GM19023 (cell line): ENCODE data around the gene SLC29A4.
"Not testable (repeated sequence)": the region's sequence is repeated elsewhere in the genome, so short reads cannot be mapped to it uniquely, and the experiment has no call there.

Experiments used
- ATAC-seq: cut with Tn5 transposase; IDR thresholded peaks from one replicate; pipeline ENCODE4 v1.9.1; 2021; ENCODE audit warnings: mild to moderate bottlenecking, moderate library complexity; ENCODE audit not compliant: unreplicated experiment

The SLC29A4 gene

DNA sequence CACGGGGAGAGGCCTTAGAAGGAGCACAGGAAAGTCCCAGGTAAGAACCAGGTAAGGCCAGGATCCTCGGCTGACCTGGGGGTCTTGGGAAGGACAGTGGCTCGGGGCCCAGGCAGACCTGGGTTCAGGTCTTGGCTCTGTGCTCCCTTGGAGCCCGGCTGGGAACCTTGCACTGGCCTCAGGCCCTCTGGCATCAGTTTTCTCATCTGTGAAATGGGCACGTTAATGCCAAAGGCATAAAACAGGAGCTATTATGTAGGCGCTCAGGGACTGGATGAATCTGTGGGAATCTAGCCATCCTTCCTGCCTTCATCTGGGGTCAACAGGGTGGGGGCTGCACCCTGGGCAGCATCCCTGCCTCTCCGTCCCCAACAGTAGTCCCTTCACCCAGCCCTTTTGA lies 8.3 kb upstream of the SLC29A4 start:
- ATAC-seq, result no peak

DNA sequence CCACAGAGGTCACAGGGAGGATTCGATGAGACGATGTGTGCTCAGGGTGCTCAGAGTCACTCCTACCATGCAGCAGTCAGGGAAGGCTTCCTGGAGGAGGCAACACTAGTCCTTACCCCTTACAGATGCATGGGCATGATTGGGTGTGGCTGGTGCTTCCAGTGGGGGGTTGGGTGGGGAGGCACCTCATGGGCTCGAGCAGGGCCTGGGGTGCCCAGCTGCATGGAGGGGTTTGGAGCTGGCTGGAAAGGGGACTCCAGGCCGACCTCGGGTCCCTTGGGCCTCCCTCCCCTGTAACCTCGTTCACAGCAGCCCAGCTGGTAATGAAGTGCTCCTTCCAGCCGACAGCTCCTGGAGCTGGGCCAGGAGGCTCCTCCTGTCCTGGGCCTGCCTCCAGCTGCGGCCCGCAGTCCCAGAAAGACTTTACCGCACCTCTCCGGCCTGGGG lies 7.7 kb upstream of the SLC29A4 start:
- not testable (repeated sequence) for ATAC-seq

DNA sequence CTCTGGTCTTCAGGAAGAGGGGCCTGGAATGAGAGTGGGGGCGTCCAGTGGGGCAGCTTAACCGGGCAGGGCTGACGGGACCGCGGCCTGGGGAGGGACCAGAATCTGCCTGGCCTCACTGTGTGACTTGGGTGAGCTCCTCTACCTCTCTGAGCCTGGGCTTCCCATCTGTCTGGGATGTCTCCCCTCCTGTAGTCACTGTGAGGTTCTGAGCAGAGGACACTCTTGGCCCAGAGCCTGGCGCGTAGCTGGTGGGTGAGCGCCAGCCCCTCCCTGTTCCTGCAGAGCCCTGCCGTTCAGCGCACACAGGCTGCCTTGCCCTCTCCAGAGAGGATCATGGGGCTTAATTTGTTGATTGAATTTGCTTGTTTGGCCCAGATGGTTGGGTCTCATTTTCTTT lies 7.2 kb upstream of the SLC29A4 start:
- not testable (repeated sequence) for ATAC-seq

DNA sequence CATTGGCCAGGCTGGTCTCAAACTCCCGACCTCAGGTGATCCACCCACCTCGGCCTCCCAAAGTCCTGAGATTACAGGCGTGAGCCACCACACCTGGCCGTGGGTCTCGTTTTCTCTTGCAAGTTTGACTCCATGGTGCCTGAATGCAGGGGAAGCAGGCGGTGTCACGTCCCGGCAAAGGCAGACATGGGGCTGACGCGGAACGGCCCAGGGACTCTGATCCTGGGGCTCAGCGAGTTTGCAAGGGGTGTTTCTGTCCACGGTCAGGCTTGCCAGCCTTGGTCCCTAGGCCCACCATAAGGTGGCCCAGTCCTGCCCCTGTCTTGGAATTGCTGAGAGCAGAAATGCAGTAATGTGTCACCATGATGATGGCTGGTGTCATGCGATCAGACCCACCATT lies 6.6 kb upstream of the SLC29A4 start:
- ATAC-seq, result not testable (repeated sequence)

DNA sequence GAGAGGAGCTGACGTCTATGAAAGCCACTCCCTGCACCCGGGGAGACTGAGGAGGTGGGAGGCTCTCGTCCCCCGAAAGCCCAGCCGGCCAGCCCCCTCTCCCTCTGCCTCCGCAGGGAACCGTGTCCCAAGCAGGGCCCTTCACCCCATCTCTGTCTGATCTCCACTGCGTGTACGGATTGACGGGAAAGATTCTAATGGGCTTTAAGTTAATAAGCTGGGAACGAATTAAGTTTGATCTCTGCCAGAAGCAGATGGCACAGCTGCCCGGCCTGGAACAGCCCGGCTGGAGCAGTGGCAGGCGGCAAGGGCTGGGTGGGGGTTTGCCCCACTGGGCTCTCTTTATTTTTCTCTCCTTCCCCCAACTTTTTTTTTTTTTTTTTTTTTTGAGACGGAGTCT lies 6.1 kb upstream of the SLC29A4 start:
- ATAC-seq, result no peak

DNA sequence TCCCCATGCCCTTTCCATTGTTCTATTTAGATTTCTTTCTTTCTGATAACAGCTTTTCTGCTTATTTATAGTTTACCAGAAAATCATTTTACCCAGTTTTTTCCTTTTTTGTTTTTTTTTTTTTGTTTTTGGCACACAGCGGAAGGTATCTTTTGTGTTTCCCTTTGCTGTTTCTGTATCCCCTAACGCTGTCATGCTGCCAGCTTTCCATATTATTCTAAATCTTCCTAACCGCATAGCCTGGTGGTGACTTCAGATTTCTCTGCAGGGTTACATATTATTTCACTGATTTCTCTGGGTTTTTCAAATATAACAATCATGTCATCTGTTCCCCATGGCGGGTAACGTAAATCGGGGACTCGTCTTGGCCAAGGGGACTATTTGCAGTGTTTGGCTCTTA lies 4.0 kb upstream of the SLC29A4 start:
- no peak for ATAC-seq

DNA sequence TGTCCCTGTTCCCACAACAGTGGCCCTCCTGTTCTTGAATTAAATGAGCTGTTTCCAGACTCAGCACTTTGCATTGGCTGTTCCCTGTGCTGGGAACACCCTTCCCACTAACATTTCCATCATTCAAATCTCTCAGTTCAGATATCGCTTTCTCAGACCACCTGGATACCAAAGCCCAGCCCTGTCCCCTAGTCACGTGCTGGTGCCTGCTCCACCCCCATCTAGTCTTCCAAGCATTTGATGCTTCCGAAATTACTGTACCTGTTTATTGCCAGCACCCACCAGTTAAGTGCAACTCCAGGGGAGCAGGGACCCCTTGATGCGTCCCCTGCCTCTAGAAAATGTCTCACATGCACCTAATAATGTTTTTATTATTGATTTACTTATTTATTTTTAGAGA lies 3.0 kb upstream of the SLC29A4 start:
- no peak for ATAC-seq

DNA sequence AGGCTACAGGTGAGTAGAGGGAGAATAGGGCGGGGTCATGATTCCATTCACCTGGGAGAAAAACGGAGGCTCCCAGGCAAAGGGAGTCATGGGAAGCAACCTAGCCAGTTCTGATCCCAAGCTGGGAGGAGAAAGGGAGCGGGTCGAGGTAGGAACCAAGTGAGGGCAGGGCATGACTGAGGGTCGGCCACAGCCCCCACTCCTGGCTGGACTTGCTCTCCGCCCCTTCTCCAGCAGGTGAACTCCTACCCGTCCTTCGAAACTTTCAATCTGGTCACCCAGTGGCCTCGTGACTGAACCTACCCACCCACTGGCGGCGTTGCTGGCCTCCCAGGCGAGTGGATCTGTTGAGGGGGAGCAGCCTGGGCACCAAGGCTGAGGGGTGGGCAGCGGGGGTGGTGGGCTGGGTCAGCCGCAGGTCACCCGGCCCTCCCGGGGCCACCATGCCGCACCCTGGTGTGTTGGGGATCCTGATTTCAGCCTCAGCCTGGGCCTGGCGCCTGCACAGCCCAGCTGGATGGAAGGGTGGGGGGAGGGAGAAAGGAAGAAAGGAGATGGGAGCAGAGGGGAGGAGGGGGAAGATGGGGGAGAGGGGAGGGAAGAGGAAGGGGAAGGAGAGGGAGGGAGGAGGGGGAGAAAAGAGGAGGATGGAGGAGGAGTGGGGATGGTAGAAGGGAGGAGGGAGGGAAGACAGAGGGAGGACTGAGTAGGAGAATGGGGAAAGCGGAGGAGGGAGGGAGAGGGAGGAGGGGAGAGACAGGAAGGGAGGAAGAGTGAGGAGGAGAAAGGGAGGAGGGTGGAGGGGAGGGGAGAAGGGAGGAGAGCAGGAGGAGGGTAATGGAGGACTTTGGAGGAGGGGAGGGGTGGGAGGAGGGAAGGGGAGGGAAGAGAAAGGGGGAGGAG lies 894 bp upstream of the SLC29A4 start:
- not testable (repeated sequence) for ATAC-seq

DNA sequence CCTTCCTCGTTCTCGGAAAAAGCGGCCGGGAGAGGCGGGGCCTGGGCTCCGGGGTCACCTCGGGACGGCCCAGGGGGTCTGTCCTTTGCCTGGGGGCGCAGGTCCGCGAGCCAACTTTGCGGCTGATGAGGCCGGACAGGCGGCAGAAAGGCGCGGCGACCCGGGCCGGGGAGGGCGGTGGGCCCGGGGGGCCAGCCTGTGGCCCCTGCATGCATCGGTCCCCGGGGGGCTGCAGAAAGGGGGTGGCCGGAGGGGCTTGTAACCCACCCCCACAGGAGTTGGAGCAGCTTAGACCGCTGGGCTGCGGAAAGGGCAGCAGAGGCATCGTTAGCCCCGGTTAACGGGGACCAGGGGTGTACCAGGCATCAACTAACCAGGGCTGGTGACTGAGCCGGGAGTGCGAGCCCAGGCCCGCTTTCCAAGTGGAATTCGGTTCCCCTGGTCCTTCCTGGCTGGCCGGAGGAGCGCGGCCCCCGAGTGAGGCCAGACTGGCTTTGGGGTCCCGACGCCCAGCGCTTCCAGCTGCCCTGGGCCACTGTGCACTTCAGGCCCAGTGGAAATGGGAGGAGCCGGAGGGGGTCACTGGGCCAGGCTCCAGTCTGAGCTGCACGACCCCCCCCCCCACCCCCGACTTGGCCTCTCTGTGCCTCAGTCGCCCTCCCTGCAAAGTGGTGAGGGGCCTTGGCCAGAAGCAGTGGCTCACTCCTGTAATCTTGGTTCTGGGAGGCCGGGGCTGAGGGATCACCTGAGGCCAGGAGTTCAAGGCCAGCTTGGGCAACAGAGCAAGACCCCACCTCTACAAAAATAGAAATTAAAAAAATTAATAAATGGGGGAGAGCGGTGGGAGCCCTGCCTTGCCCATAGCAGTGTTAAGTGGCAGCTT lies 919 bp downstream of the SLC29A4 start:
- no peak for ATAC-seq

DNA sequence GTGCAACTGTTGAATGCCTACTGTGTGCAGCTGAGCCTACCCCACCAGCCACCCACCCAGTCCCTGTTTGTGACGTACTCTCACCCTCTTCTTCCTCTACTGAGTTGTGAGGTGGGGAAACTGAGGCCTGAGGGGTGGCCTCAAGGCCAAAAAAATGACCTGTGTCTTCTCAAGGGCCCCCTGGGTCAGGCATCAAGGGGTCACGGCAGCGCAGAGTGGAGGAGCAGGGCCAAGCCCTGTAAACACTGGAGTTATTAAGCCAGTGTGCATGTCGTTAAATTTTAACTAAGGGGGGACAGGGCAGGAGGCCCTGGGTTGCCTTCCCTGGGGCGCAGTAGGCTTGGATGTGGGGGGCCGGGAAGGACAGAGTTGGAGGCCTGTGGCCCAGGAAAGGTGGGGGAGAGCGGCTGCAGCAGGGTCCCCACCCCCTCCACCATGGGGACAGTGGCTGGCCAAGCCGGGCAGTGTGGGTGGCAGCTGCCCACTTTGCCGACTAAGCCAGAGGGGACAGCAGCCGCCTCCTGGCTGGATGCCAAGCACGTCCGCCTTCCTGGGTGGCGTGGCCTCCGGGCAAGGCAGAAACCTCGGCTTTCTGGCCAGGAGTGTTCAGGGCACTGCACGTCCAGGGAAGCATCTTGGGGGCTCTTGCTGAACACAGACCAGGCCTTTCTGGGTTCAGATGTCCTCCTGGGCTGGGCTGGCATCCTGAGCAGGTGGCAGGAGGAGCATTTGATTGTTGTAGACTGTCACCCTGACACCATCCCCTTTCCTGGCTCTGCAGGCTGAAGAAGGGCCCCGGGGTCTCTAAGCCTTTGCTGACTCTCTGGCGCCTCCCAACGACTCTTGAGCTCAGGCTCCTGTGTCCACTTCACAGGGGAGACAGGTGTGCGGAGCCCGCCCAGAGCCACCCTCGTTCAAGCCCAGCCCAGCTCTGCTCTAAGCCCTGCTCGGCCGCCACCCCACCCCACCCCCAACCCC lies 1.9 kb downstream of the SLC29A4 start:
- ATAC-seq, result no peak

DNA sequence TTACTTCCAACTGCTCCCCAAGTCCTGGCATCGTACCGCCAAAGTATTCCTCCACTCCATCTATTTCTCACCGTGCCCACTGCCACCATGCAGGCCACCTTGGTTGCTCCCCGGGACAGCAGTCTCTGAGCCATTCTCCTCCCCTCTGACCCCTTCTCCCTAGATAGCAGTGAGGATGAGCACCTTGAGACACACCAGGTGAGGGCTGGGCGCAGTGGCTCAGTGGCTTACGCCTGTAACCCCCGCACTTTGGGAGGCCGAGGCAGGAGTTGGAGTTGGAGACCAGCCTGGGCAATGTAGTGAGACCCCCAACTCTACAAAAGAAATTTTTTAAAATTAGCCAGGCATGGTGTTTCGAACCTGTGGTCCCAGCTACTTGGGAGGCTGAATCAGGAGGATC lies 4.2 kb downstream of the SLC29A4 start:
- no peak for ATAC-seq

DNA sequence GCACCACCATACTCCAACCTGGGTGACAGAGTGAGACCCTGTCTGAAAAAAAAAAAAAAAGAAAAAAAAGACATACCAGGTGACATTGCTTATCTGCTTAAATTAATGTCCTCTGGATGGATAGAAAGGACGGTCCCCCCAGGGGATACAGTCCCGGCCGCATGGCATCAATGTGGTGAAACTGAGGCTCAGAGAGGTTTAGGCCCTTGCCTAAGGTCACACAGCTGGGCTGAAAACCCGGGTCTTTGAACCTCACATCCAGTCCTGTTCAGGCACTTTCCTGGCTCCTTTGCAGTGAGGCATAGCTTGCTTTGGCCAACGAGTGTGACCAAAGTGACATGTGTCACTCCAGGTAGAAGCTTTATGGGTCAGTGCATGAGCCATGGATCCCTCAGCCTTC lies 4.6 kb downstream of the SLC29A4 start:
- ATAC-seq, result not testable (repeated sequence)

DNA sequence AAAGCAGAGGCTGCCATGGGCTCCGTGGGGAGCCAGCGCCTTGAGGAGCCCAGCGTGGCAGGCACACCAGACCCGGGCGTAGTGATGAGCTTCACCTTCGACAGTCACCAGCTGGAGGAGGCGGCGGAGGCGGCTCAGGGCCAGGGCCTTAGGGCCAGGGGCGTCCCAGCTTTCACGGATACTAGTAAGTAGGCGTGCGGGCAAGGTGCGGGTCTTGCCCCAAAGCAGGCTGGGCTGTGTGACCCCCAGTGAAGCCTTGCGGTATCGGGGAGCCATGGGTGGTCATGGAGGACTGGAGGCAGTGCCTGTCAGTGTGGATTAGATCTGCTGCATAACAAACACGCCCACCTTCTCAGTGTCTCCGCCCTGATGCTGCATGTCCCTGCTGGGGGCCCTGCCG lies 5.1 kb downstream of the SLC29A4 start:
- no peak for ATAC-seq

DNA sequence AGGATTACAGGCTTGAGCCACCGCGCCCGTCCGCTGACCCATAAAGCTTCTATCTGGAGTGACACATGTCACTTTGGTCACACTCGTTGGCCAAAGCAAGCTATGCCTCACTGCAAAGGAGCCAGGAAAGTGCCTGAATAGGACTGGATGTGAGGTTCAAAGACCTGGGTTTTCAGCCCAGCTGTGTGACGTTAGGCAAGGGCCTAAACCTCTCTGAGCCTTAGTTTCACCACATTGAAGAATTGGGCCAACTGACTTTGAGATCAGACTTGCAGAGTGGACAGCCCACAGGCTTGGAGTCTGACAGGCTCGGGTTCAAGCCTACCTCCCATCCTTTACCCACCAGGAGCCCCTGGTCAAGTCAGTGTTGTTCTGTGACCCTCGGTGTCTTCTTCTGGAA lies 5.8 kb downstream of the SLC29A4 start:
- ATAC-seq, result not testable (repeated sequence)

DNA sequence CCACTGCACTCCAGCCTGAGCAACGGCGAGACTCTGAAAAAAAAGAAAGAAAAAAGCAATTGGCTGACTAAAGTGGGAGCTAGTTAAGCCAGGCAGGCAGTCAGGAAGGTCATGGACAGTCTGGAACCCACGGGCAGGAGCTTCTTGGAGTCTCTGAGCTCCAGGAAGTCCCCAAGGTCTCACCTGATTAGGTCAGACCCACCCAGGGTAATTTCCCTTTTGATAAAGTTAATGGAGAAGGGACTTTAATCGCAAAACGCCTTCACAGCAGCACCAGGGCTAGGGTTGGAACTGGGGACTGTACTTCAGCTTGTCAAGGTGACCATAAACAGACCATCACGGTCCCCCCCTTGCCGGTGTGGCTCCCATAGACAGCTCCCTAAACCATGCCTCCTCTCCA lies 6.6 kb downstream of the SLC29A4 start:
- no peak for ATAC-seq

DNA sequence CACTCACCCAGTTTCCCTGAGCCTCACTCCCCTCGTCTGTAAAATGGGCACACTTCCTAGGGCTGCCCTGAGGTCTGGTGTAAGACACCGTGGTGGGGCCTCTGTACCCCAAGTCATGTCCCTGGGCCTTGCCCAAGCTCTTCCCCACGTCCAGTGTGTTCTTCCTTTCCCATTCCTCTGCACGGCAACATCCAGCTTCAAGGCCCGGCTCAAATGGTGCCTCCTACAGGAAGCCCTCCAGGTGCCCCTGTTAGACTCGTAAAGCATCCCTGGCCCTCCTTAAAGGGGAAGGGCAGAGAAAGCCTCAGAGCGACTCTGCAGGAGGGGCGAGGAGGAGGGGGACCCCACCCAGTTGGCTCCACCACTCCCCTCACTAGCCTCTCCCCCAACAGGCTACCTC lies 8.6 kb downstream of the SLC29A4 start:
- no peak for ATAC-seq

DNA sequence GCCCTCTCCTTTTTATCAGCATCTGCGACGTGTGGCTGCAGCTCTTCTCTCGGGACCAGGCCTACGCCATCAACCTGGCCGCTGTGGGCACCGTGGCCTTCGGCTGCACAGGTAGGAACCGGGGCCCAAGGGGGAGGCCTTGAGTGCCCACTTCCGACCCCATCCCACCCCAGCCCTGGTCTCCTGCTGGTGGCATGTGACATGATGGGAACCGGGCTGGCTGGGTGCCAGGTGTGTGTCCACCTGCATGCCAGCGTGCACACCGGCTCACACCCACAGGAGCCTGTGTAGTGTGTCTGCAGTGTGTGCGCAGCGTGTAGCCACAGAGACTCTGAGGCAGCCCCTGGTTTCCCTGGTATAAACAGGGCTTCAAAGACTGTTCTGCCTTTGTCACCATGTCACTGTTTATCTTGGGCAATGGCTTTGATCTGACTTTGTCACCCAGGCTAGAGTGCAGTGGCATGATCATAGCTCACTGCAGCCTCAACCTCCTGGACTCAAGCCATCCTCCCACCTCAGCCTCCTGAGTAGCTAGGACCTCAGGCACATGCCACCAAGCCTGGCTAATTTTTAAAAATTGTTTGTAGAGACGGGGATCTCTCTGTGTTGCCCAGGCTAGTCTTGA lies 9.1 kb downstream of the SLC29A4 start:
- ATAC-seq, result not testable (repeated sequence)

DNA sequence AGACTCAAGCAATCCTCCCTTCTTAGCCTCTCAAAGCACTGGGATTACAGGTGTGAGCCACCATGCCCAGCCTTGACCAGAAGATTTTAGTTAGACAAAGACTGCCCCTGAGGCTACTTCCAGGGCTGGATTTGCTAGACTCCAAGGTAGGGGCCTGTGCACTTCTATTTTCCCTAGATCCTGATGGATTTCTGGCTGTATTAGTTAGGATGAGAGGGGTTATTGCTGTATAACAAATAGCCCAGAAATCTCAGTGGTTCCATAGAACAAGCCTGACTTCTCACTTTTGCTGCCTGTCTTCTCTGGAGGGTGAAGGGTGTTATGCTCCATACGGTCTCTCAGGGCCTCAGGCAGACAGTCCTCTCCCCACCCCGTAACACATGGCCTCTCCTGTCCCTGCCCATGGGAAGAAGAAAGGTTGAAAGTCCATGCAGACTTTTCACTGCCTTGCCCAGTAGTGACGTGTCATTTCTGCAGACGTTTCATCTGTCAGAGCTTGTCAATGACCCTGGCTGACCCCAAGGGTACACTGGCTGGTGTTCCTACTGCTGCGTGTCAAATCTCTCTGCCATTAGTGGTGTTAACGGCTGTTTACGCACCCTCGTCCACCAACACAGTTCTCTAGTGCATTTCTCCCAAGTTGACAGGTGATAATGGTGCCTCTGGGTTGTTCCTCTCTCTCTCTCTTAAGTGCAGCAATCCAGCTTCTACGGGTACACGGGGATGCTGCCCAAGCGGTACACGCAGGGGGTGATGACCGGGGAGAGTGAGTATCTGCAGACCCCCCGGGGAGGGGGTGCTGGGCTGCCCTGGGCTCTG lies 11.6 kb downstream of the SLC29A4 start:
- no peak for ATAC-seq
